DMS53 treated with DMSO at 0.1 percent for 48 hours (cell line): ENCODE data around the gene SCFD2.
"Not testable (repeated sequence)": the region's sequence is repeated elsewhere in the genome, so short reads cannot be mapped to it uniquely, and the experiment has no call there.

Source experiments
- DNase-seq: peaks from one replicate; lab custom pipeline; 2025; ENCODE audit not compliant: unreplicated experiment; lab: John Stamatoyannopoulos, UW

SCFD2 gene

GRCh38 chr4:53194727-53195126 lies 171.1 kb downstream of the SCFD2 start:
- no peak for DNase-seq

DNA sequence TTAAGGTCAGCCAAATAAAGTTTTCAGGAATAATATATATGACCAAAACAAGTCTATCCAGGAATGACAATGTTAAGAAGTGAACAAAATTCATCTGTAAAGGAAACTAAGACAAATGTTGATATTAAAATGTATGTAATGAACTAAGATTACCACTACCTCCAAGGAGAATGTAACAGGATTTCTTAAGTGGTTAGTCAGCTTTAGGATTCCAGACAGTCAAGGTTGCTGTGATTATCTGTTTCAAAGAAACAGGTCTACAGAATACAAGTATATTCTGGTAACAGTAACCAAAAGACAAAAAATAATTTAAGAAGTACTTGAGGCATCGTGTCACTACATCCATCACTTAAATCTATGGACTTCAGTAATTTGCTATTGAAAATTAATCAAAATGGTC lies 172.8 kb downstream of the SCFD2 start:
- DNase-seq = no peak

GRCh38 chr4:53192496-53192895 lies 173.4 kb downstream of the SCFD2 start:
- DNase-seq = no peak

GRCh38 chr4:53191997-53192396 lies 173.9 kb downstream of the SCFD2 start:
- DNase-seq = no peak

- no peak for DNase-seq
Observed at GRCh38 chr4:53189011-53189410, 176.8 kb downstream of the SCFD2 start.

DNA sequence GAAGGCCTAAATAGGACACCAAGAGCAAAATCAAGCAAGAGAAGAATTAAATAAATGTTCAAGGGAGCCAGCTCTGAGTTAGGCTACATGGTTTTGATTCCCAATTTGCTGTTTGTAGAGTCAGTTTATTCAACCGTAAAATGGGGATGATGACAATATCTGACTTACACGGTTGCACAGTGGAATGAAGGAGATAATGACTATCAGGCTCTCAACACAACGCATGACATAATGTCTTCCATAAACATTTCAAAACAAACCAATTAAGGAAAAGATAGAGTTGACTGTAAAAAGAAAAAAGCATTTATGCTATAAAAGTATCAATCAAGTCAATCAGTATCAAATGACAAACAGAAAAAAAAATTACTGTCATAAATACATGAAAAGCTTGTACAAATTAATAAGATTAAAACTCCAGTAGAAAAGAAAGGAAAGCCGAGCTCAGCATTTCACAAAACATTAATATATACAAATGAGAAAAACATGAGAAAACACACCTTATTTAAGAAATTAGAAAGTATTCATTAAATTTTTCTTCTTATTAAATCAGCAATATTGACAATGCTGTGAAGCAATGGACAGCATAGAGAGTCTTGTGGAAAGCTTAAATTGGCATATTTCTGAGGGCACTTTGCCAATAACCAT lies 179.0 kb downstream of the SCFD2 start:
- no peak for DNase-seq

- no peak for DNase-seq
Observed at GRCh38 chr4:53185869-53186585, 179.8 kb downstream of the SCFD2 start.

DNA sequence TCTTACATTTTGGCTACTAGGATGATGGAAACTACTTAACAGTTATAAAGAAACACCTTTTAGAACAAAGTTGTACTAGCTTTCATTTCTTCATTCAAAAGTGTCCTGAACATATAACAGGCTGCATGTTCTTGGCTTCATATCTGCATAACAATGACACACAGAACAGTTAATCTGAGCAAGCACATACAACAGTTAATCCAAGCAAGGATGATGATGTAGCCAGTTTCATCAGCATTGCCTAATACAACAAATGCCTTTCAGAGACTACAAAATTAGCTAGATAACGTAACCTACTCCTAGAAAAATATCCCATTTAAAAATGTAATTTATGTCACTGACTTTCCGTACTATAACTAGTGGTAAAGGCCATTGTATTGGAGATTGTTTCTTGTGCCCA lies 182.1 kb downstream of the SCFD2 start:
- DNase-seq = no peak

DNA sequence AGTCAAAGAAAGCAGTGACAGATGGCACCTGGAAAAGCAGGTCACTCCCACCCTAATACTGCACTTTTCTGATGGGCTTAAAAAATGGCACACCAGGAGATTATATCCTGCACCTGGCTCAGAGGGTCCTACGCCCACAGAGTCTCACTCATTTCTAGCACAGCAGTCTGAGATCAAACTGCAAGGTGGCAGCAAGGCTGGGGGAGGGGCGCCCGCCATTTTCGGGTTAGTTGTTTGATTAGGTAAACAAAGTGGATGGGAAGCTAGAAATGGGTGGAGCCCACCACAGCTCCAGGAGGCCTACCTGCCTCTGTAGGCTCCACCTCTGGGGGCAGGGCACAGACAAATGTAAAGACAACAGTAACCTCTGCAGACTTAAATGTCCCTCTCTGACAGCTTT lies 188.1 kb downstream of the SCFD2 start:
- DNase-seq = not testable (repeated sequence)

DNA sequence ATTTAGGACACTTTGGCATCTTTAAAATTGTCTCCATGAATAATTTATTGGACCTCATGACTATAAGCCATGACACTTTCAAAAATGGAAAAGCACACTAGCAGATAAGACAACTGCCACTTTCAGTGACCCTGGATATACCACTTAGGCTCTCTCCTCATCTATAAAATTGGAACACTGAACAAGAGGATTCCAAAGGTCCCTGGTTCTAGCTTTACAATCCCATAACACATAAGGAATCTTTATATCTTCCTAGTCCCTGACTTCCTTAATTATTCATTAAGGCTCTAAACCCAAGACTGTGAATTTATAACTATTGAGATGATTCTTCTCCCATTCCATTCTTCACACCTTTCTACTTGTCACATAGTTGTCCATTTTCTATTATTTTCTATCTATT lies 190.2 kb downstream of the SCFD2 start:
- no peak for DNase-seq

DNA sequence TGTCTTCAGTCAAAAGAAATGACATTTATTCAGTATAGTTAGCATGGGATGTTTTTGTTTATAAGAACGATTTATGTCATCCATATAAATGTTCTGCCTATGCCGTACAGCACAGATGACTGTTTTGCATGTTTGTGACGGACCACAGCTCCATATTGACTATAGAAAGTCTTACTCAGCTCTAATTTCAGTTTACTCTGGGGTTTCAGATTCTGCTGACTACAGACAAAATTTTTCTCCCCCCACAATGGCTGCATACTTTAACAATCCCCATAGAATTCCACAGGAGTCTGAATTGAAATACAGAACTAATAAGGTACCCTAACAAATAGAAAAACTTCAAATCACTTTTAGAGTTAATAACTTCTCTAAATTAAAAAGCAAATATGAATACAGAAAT lies 191.0 kb downstream of the SCFD2 start:
- no peak for DNase-seq

DNA sequence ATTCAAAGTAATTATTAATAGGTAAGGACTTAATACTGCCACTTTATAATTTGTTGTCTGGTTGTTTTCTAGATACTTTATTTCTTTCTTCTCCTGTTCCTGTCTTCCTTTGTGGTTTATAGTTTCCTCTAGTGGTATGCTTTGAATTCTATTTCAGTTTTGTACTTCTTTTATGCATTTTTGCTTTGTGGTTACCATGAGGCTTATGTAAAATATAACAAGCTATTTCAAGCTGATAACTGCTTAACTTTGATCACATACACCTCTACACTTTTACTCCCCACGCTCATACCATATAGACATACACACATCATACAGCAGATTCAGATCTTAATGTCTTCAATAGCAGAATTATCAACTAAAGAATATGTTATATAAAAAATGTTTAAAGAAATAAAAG lies 192.3 kb downstream of the SCFD2 start:
- DNase-seq = no peak

- no peak for DNase-seq
Observed at GRCh38 chr4:53171797-53172196, 194.1 kb downstream of the SCFD2 start.

- DNase-seq = no peak
Observed at GRCh38 chr4:53169695-53170617, 195.9 kb downstream of the SCFD2 start.

- no peak for DNase-seq
Observed at GRCh38 chr4:53168228-53168627, 197.6 kb downstream of the SCFD2 start.

DNA sequence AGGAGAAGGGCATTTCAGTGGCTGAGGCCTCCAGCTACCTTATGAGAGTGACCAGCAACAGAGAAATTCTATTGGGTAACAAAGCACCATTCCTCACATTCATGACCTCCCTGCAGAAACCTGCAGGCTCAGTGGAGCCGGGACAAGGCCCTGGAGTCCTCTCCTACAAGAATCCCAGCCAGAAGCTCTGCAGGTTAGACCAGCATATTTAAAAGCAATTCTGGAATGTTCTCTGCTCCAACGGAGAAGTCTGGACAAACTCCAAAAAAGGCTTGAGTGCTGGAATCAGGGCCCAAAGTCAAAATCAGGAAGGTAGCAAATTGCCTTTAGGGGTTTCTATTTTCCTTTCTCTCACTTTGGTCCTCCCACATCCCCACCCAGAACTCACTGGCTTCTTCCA lies 202.9 kb downstream of the SCFD2 start:
- no peak for DNase-seq

- no peak for DNase-seq
Observed at GRCh38 chr4:53161787-53162433, 204.0 kb downstream of the SCFD2 start.

GRCh38 chr4:53161051-53161786 lies 204.6 kb downstream of the SCFD2 start:
- no peak for DNase-seq

DNA sequence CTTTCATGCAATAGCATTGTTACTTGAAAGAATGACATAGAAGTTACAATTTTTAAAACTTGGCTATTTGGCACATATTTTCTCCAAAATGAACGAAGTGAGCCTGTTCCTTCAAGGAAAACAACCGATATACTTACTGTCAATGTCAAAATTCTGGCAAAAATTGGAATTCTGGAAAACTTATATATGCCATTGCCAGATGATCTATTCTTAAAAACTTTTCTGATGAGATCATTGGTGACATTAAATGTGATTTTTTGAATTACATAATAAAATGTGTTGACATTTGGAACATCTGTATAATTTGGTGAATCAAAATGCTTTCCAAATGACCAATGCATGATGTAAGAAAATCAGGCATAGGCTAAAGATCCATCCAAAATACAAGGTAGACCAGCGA lies 209.0 kb downstream of the SCFD2 start:
- no peak for DNase-seq

DNA sequence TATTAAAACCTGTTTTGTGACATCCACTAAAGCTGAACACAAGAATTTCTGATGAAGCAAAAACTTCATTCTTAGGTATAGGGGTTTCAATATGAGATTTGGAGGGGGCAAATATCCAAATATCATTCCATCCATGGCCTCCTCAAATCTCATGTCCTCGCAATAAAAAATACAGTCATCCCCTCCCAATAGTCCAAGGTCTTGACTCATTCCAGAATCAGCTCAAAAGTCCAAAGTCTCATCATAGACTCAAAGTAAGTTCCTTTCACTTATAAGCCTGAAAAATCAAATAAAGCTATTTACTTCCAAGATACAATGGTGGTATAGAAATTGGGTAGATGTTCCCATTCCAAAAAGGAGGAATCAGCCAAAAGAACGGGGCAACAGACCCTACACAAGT lies 213.4 kb downstream of the SCFD2 start:
- DNase-seq = no peak

- no peak for DNase-seq
Observed at GRCh38 chr4:53151489-53151788, 214.4 kb downstream of the SCFD2 start.
